Adrenal gland (tissue), 5 donors: ENCODE measurements around the gene MAP1LC3B2.

Source experiments
- CTCF ChIP-seq, 6 experiments: fragments of 450-650 bp in 4 of 6; fragments of 200-600 bp in 2 of 6; sonication (generic) in 1 of 6; IDR thresholded peaks; 1 replicate in 5 of 6; 2 replicates in 1 of 6; pipeline versions ENCODE4 v1.5.1 to v1.8.0; 2016 to 2021; ENCODE audit warnings: antibody characterized with exemption in 6 of 6, mild to moderate bottlenecking in 2 of 6, moderate library complexity in 1 of 6
- POLR2A ChIP-seq, 2 donors: fragments of 450-650 bp; IDR thresholded peaks; one replicate each; pipeline ENCODE4 v1.6.1; 2017; ENCODE audit warnings: antibody characterized with exemption in 2 of 2, mild to moderate bottlenecking in 2 of 2, moderate library complexity in 1 of 2
- donor health status: DM: no; HTN: no; CAD: no.

- no peak for TF ChIP-seq CTCF (IDR thresholded peaks at IDR 0.05)
- TF ChIP-seq POLR2A (IDR thresholded peaks at IDR 0.05): no peak
Measured at GRCh38 chr12:116528065-116528464, 31.1 kb upstream of the MAP1LC3B2 start.
